Kidney tubule cell (primary cell): Measurements from ENCODE around the gene SELPLG.
"Not testable (repeated sequence)": the region's sequence is repeated elsewhere in the genome, so short reads cannot be mapped to it uniquely, and the experiment has no call there.

Source experiments
- DNase-seq: peaks from one replicate; pipeline ENCODE4 v3.0.0-alpha.2; 2018; ENCODE audit warnings: low spot score

The SELPLG gene

GRCh38 chr12:108655812-108656175, 22.1 kb upstream of the SELPLG start:
- DNase-seq: not testable (repeated sequence)

- DNase-seq: not testable (repeated sequence)
Measured at GRCh38 chr12:108654622-108655021, 20.9 kb upstream of the SELPLG start.

GRCh38 chr12:108653922-108654321, 20.2 kb upstream of the SELPLG start:
- no peak for DNase-seq

- no peak for DNase-seq
Measured at GRCh38 chr12:108653082-108653516, 19.4 kb upstream of the SELPLG start.

- peak; percentile 50 for DNase-seq
Measured at GRCh38 chr12:108650083-108650482, 16.4 kb upstream of the SELPLG start.

GRCh38 chr12:108649669-108650068, 16.0 kb upstream of the SELPLG start:
- DNase-seq: peak; percentile 88

GRCh38 chr12:108649126-108649525, 15.4 kb upstream of the SELPLG start:
- DNase-seq: no peak

- no peak for DNase-seq
Measured at GRCh38 chr12:108648371-108648770, 14.7 kb upstream of the SELPLG start.

GRCh38 chr12:108647585-108648287, 14.0 kb upstream of the SELPLG start:
- no peak for DNase-seq

- no peak for DNase-seq
Measured at GRCh38 chr12:108646600-108647579, 13.2 kb upstream of the SELPLG start.

- no peak for DNase-seq
Measured at GRCh38 chr12:108645686-108646599, 12.2 kb upstream of the SELPLG start.

GRCh38 chr12:108644811-108645120, 11.1 kb upstream of the SELPLG start:
- DNase-seq: no peak

- DNase-seq: peak; percentile 83
Measured at GRCh38 chr12:108643941-108644810, 10.5 kb upstream of the SELPLG start.

- no peak for DNase-seq
Measured at GRCh38 chr12:108642899-108643654, 9.4 kb upstream of the SELPLG start.

GRCh38 chr12:108642269-108642870, 8.7 kb upstream of the SELPLG start:
- no peak for DNase-seq

GRCh38 chr12:108641446-108642268, 8.0 kb upstream of the SELPLG start:
- DNase-seq: no peak

GRCh38 chr12:108640802-108641445, 7.2 kb upstream of the SELPLG start:
- DNase-seq: peak; percentile 64

- no peak for DNase-seq
Measured at GRCh38 chr12:108638997-108639822, 5.5 kb upstream of the SELPLG start.
